ENCODE measurements around the gene CCDC57. TPM values are rescaled to one million over a fixed set of nuclear protein-coding genes. Genes with fewer than 3 reads are reported as not detected.

The CCDC57 gene
- total RNA-seq, 1 experiment from 2014 or later = 17.8 TPM

- in situ Hi-C loops (cut with HindIII; ENCODE audit: low pct_unique_long_range_greater_than_20kb, low sequenced_read_pairs) = no loop called here
- DNase-seq (ENCODE audit: low read depth, low spot score) = no peak
Observed at GRCh38 chr17:82080048-82080788, 132.4 kb downstream of the CCDC57 start.

DNA sequence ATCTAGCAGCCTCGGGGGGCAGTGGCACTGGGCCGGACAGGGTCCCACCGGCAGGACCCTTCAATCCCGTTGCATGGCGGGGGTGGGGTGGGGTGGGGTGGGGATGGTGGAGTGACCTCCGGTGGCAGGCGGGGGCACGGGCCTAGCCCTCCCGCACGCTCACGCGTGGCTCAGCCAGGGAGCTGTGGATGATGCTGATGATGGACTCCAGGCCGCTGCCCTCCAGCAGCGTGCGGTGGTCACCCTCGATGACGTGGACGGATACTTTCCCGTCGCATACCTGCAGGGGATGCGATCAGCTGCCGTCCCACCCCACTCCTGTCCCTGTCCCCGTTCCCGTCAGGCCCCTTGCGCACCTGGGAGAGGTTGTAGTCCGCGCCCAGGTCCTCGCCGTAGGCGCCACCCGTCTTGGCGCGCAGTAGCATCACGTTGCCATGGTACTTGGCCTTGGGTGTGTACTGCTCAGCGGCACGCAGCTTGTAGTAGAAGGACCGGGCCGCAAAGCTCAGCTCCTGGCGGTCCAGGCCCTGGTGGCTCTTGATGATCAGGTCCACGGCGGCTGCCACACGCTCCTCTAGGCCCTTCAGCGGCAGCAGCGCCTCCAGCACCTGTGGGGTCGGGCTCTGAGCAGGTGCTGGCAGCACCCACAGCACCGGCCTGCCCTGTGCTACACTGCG is 133.5 kb downstream of the CCDC57 start:
- DNase-seq (ENCODE audit: low read depth, low spot score) = no peak
- in situ Hi-C loops (cut with HindIII; ENCODE audit: low pct_unique_long_range_greater_than_20kb, low sequenced_read_pairs) = no loop called here

- in situ Hi-C loops (cut with HindIII; ENCODE audit: low pct_unique_long_range_greater_than_20kb, low sequenced_read_pairs) = no loop called here
- no peak for DNase-seq (ENCODE audit: low read depth, low spot score)
Observed at GRCh38 chr17:82078433-82078832, 134.2 kb downstream of the CCDC57 start.

DNA sequence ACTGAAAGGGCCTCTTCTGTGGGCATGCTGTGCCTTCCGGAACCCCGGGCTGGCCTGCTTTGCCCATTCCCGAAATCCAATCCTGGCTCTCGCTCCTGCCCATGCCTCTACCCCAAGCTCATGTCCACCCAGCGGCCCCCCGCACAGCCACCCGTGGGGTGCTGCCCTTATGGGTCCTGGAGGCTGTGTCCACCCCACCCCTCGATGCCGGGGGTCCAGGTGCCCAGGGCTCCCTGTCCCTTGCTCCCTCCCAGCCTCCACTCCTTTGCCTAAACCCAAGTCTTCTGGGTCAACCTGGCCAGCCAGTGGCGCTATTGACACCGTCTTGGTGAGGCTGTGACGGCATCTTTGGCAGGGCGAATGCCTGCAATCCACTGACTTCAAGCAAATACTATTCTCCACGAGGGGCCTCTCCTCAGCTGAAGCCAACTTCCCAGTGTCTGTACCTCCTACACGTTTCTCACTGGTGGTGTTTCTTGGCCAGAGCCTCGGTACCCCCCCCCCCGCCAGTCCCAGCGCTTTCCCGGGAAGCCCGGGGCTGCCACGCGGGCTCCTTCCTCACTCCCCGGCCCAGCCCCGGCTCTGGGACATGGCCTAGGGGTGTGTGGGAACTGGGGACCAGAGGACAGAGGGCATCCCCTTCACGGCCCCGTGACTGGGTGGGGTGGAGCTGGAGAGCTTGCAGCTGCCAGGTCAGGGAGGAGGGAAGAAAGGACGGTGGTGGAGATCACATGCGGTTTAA is 134.9 kb downstream of the CCDC57 start:
- DNase-seq (ENCODE audit: low read depth, low spot score) = peak; percentile 43
- in situ Hi-C loops (cut with HindIII; ENCODE audit: low pct_unique_long_range_greater_than_20kb, low sequenced_read_pairs) = no loop called here

- in situ Hi-C loops (cut with HindIII; ENCODE audit: low pct_unique_long_range_greater_than_20kb, low sequenced_read_pairs) = no loop called here
- DNase-seq (ENCODE audit: low read depth, low spot score) = no peak
Observed at GRCh38 chr17:82076785-82077591, 135.7 kb downstream of the CCDC57 start.

- no peak for DNase-seq (ENCODE audit: low read depth, low spot score)
- in situ Hi-C loops (cut with HindIII; ENCODE audit: low pct_unique_long_range_greater_than_20kb, low sequenced_read_pairs) = no loop called here
Observed at GRCh38 chr17:82076018-82076784, 136.4 kb downstream of the CCDC57 start.

DNA sequence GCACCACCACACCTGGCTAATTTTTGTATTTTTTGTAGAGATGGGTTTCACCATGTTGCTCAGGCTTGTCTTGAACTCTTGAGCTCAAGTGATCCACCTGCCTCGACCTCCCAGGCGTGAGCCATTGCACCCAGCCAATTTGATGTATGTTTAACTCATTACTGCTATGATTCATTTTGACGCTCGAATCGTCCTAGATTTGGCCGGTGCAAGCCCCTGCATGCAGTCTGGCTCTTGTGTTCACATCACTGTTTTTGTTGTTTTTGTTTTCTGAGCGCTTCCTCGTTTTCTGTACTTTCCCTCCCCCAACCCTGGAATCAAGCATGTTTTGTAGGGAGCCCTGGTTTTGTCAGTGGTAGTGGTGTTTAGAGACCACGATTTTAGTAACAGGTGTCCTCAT is 139.2 kb downstream of the CCDC57 start:
- DNase-seq (ENCODE audit: low read depth, low spot score) = no peak
- in situ Hi-C loops (cut with HindIII; ENCODE audit: low pct_unique_long_range_greater_than_20kb, low sequenced_read_pairs) = no loop called here

GRCh38 chr17:82072827-82073226 is 139.8 kb downstream of the CCDC57 start:
- DNase-seq (ENCODE audit: low read depth, low spot score) = no peak
- in situ Hi-C loops (cut with HindIII; ENCODE audit: low pct_unique_long_range_greater_than_20kb, low sequenced_read_pairs) = no loop called here

GRCh38 chr17:82070611-82071010 is 142.0 kb downstream of the CCDC57 start:
- in situ Hi-C loops (cut with HindIII; ENCODE audit: low pct_unique_long_range_greater_than_20kb, low sequenced_read_pairs) = no loop called here
- DNase-seq (ENCODE audit: low read depth, low spot score) = no peak

GRCh38 chr17:82065638-82066303 is 146.9 kb downstream of the CCDC57 start, which contains the start of gene DUS1L:
Gene DUS1L, minus strand, starts transcription at chr17:82065804. Its CDS starts 745 bp downstream, at chr17:82065059.
- peak; percentile 61 for DNase-seq (ENCODE audit: low read depth, low spot score)
- in situ Hi-C loops (cut with HindIII; ENCODE audit: low pct_unique_long_range_greater_than_20kb, low sequenced_read_pairs) = no loop called here

DNA sequence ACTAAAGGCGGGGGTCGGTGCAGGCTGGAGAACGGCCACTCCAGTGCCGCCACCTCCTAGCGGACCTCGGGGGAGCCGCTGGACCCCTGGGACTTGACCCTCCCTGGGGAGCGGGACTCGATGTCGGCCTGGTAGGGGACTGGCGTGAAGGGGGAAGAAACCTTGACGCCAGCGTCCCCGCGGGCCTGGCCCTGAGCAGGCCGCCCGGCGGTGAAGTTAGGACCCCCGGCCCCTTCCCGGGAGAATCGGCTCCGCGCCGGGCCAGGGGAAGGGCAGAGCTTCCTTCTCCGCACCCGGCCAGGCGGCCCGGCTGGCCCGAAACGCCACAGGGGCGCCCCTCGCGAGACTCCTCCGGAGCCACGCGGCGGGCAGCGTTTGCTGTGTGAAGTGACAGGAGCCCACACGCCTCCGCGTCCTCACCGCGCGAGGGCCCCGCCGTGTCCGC is 147.4 kb downstream of the CCDC57 start:
- DNase-seq (ENCODE audit: low read depth, low spot score) = no peak

GRCh38 chr17:82064433-82065192 is 148.0 kb downstream of the CCDC57 start:
- in situ Hi-C loops (cut with HindIII; ENCODE audit: low pct_unique_long_range_greater_than_20kb, low sequenced_read_pairs) = no loop called here
- no peak for DNase-seq (ENCODE audit: low read depth, low spot score)

More for the DNA sequence above, 147.4 kb downstream of the CCDC57 start:
- in situ Hi-C loops (cut with HindIII; ENCODE audit: low pct_unique_long_range_greater_than_20kb, low sequenced_read_pairs) = no loop called here

- DNase-seq (ENCODE audit: low read depth, low spot score) = no peak
- in situ Hi-C loops (cut with HindIII; ENCODE audit: low pct_unique_long_range_greater_than_20kb, low sequenced_read_pairs) = no loop called here
Observed at GRCh38 chr17:82063424-82064415, 148.9 kb downstream of the CCDC57 start.

DNA sequence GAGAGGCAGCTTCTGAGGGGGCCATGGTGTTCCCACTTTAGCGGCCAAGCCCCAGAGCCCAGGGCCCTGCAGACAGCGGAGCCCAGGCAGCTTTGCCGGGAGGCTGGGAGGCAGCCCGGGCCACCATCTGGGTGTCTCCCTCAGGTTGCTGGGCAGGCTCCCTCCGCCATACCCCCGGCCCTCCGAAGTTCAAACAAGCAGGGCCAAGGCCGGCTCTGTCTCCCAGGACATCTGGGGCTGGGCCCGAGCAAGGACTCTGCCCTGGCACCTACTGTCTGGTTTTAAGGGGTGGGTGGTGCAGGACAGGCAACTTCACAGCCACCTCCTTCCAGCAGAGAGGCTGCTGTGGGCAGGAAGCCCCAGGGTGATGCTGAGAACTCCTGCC is 149.7 kb downstream of the CCDC57 start:
- in situ Hi-C loops (cut with HindIII; ENCODE audit: low pct_unique_long_range_greater_than_20kb, low sequenced_read_pairs) = no loop called here
- no peak for DNase-seq (ENCODE audit: low read depth, low spot score)
